ENCODE data around the gene JPH3.

JPH3 gene

GRCh38 chr16:87704754-87705353, 102.5 kb downstream of the JPH3 start:
- ChIA-PET POLR2A (ENCODE audit: low non-redundant PET) (no interaction called here), CTCF (no interaction called here)
- no peak for DNase-seq (ENCODE audit: low spot score)
- no peak for TF ChIP-seq CTCF (conservative IDR thresholded peaks at IDR 0.05; ENCODE audit: low read depth)
- peak overlapping the region; percentile 7; the same call in 1 of the 2 replicates for H3K27ac ChIP-seq

DNA sequence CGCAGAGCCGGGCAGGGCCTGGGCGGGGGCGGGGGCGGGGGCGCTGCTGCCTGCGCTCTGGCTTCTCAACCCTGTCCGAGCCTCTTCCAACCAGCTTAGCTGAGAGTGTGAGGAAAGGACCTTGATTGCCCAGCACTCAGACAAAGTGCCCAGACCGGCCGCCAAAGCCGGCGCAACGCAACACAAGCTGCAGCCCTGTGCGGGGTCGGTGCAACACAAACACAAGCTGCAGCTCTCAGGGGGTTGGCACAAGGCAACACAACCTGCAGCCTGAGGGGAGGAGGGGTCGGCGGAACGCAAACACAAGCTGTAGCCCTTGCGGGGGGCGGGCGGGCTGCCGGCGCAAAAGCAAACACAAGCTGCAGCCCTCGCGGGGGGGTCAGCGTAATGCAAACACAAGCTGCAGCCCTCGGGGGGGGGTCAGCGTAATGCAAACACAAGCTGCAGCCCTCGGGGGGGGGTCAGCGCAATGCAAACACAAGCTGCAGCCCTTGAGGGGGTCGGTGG, 103.5 kb downstream of the JPH3 start:
- ChIA-PET POLR2A (ENCODE audit: low non-redundant PET) (interaction anchor here (0.6 kb wide), 1 partner anchor 199 kb away, joined by 3 read pairs; no protein-coding TSS in a partner anchor), CTCF (interaction anchor here (0.6 kb wide), 1 partner anchor 1846 kb away, joined by 3 read pairs; no protein-coding TSS in a partner anchor)
- H3K27ac ChIP-seq, result no peak overlapping the region
- no peak for DNase-seq (ENCODE audit: low spot score)
- no peak for TF ChIP-seq CTCF (conservative IDR thresholded peaks at IDR 0.05; ENCODE audit: low read depth)

DNA sequence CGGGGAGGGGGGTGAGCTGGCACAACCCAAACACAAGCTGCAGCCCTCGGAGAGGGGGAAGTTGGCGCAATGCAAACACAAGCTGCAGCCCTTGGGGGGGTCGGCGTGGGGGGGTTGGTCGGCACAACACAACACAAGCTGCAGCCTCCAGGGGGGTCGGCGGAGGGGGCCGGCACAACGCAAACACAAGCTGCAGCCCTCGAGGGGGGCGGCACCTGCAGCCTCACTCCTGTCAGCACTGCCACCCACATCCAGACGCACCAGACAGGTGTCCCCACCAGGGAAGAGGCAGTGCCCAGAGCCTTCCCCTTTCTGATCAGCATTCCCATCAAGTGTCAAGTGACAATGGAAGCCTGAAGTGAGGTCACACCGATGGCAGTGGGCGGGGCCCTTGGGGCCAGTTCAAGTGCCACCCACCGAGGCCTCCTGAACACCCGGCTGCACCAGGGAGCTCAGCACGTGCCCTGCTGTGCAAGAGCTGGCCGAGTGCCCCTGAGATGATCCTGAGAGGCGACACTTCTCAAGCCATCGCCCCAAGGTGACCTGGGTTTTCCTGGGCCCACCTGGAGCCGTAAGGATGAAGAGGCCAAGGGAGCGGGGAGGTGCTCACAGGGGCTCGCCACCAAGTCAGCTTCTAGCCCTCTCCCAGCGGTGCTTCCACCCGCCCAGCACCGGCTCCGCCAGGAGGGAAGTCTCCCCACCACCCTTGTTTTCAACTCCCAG, 104.1 kb downstream of the JPH3 start:
- no peak for DNase-seq (ENCODE audit: low spot score)
- CTCF ChIA-PET, result interaction anchor here (0.6 kb wide), 1 partner anchor 1846 kb away, joined by 3 read pairs; no protein-coding TSS in a partner anchor
- POLR2A ChIA-PET (ENCODE audit: low non-redundant PET), result interaction anchor here (0.6 kb wide), 1 partner anchor 200 kb away, joined by 3 read pairs; no protein-coding TSS in a partner anchor
- no peak overlapping the region for H3K27ac ChIP-seq
- TF ChIP-seq CTCF (conservative IDR thresholded peaks at IDR 0.05; ENCODE audit: low read depth), result no peak

GRCh38 chr16:87707097-87707496, 104.8 kb downstream of the JPH3 start:
- CTCF ChIA-PET, result no interaction called here
- no peak overlapping the region for H3K27ac ChIP-seq
- POLR2A ChIA-PET (ENCODE audit: low non-redundant PET), result no interaction called here

DNA sequence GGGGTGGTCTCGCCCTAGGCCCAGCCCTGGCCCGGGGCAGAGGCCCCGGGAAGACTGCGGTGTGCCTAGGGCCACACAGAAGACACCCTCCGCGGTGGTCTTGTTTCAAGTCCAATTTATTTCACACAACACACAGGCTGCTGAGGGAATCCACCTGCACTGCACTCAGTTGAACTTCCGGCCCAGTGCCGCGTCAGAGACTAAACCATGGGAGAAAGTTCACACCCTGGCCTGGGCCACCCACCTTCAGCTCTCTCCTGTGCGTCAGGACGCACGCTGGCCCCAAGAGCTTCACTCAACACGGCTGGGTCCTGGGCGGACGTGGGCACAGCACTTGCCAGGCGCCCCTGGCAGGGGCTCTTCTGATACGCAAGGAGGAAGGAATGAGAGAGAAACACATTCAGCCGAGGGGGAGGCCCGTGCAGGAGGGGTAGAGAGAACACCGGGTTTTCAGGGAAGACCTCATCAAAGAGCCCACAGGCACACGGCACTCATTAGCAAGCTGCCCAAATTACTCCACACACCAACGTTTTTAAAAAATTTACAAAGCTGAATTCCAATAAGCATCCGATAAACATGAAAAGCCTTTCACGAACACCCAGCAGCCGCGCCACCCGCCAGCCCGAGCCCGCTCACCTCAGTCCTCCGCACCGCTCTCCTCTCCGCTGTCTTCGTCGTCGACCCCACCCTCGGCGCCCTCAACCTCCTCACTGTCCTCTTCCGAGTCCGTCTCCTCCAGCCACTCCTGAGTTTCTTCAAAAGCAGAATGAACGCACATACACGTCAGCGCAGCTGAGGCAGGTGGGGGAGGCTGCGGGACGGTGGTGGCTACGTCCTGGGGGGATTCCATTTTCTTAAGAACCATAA, 105.6 kb downstream of the JPH3 start:
- DNase-seq (ENCODE audit: low spot score), result no peak
- POLR2A ChIA-PET (ENCODE audit: low non-redundant PET), result no interaction called here
- H3K27ac ChIP-seq, result no peak overlapping the region
- CTCF ChIA-PET, result interaction anchor here (0.6 kb wide), 1 partner anchor 229 kb away, joined by 3 read pairs; no protein-coding TSS in a partner anchor
- TF ChIP-seq CTCF (conservative IDR thresholded peaks at IDR 0.05; ENCODE audit: low read depth), result no peak

More at GRCh38 chr16:87707097-87707496, 104.8 kb downstream of the JPH3 start:
- TF ChIP-seq CTCF (conservative IDR thresholded peaks at IDR 0.05; ENCODE audit: low read depth), result no peak
- DNase-seq (ENCODE audit: low spot score), result no peak

Measured in RWPE1 (cell line).